Endothelial cell of umbilical vein (primary cell): ENCODE data around the gene LMO7.

Experiments
- EZH2 ChIP-seq: IDR thresholded peaks from 2 replicates; pipeline ENCODE4 v1.6.1; 2012; ENCODE audit warnings: borderline replicate concordance, low read depth, mild to moderate bottlenecking, moderate library complexity, low read length, inconsistent platforms; ENCODE audit not compliant: severe bottlenecking
- FOS ChIP-seq: IDR thresholded peaks from 2 replicates; pipeline ENCODE4 v1.6.1; 2011; ENCODE audit warnings: mild to moderate bottlenecking, low read length, moderate library complexity, borderline replicate concordance; ENCODE audit not compliant: insufficient read depth
- POLR2AphosphoS5 ChIP-seq: IDR thresholded peaks from 2 replicates; pipeline ENCODE4 v1.6.1; 2012; ENCODE audit warnings: low read depth, mild to moderate bottlenecking, control low read depth, low read length, moderate library complexity; ENCODE audit not compliant: insufficient read depth
- TF ChIP-seq, protein P1 (sequence below), 2 donors: IDR thresholded peaks; 1 replicate in 1 of 2; 2 replicates in 1 of 2; pipeline ENCODE4 v1.5.1; 2011; ENCODE audit warnings: low read length in 2 of 2, mild to moderate bottlenecking in 2 of 2, moderate library complexity in 2 of 2, control low read depth in 1 of 2, inconsistent platforms in 1 of 2, low read depth in 1 of 2; ENCODE audit not compliant: insufficient read depth in 1 of 2; ENCODE audit errors: extremely low read depth in 1 of 2

DNA sequence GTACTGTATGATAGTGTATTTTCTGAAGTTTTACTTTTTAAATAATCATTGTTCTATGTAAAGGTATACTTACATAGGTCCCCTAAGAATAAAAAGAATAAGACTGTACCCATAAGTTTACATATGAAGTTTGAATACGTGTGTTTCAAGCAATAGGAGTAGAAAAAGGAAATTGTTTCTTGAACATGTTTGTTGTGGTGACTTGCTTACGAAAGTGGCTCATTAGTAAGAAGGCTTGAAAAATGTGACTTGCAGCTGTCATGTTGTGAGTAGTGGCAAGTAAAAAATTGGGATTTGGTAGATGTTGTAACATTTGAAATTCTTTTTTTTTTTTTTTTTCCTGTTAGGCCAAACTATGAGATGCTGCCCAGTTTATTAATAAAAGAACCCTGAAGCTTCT is 203.3 kb downstream of the LMO7 start:
- TF ChIP-seq FOS: no peak
- TF ChIP-seq, protein P1, sequence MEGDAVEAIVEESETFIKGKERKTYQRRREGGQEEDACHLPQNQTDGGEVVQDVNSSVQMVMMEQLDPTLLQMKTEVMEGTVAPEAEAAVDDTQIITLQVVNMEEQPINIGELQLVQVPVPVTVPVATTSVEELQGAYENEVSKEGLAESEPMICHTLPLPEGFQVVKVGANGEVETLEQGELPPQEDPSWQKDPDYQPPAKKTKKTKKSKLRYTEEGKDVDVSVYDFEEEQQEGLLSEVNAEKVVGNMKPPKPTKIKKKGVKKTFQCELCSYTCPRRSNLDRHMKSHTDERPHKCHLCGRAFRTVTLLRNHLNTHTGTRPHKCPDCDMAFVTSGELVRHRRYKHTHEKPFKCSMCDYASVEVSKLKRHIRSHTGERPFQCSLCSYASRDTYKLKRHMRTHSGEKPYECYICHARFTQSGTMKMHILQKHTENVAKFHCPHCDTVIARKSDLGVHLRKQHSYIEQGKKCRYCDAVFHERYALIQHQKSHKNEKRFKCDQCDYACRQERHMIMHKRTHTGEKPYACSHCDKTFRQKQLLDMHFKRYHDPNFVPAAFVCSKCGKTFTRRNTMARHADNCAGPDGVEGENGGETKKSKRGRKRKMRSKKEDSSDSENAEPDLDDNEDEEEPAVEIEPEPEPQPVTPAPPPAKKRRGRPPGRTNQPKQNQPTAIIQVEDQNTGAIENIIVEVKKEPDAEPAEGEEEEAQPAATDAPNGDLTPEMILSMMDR (IDR thresholded peaks at IDR 0.05; ENCODE audit: extremely low read depth in 1 of 2, insufficient read depth in 1 of 2, low read depth in 1 of 2, low read length in 2 of 2): no peak
- no peak for TF ChIP-seq EZH2
- no peak for TF ChIP-seq POLR2AphosphoS5
